ENCODE data around the gene CD79A.

CD79A gene

DNA sequence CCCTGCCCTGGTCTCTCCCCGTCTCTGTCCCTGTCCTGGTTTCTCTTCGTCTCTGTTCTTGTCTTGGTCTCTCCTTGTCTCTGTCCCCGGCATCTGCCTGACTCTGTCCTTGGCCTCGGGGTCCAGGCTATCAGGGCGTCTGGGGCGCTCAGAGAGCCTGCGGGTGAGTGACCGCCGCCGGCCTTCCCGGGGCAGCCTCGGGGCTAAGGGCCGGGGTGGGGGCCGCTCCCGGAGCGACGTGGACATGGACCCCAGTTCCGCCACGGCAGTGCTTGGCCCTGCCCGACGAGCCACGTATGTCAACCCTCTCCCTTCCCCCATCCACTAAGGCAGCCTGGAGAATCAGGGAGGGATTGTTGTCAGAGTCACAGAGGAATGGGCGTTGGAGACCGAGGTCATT lies 20.7 kb downstream of the CD79A start:
- in situ Hi-C loops (cut with HindIII; ENCODE audit: low pct_ligation_motif_present, low pct_unique_long_range_greater_than_20kb, low sequenced_read_pairs): no loop called here
- DNase-seq: no peak

DNA sequence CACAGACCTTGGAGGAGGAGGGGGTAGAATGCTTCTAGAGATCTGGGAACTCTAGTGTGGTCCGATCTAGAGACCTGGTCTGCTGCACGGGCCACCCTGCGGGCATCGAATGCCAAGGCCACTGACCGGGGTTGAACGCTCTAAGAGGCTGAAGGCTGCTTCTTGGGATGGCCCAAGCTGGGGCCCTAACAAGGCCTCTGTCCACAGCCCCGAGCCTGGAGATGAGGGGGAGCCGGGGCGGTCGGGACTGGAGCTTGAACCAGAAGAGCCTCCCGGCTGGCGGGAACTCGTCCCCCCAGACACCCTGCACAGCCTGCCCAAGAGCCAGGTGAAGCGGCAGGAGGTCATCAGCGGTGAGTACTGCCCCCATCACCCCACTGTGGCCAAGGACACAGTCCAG lies 21.2 kb downstream of the CD79A start:
- DNase-seq: no peak
- in situ Hi-C loops (cut with HindIII; ENCODE audit: low pct_ligation_motif_present, low pct_unique_long_range_greater_than_20kb, low sequenced_read_pairs): no loop called here

DNA sequence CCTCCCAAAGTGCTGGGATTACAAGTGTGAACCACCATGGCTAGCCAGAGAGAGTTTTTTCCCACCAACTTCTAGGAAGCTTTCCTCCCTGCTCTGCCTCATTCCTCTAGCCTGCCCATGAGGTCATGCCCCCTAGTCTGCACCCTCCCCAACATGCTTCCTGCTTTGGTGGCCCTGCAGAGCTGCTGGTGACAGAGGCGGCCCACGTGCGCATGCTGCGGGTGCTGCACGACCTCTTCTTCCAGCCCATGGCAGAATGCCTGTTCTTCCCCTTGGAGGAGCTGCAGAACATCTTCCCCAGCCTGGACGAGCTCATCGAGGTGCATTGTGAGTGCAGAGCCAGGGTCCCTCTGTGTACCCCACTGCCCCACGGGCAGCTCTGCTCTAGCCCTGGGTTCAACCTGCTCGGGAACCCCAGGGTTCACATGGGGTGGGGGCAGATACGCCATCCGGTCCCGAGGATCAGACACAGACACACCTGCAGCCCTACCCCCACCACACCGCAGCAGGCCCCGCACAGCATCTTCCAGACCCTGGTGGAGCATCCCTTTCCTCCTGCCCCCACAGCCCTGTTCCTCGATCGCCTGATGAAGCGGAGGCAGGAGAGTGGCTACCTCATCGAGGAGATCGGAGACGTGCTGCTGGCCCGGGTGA lies 24.8 kb downstream of the CD79A start:
- in situ Hi-C loops (cut with HindIII; ENCODE audit: low pct_ligation_motif_present, low pct_unique_long_range_greater_than_20kb, low sequenced_read_pairs): no loop called here

DNA sequence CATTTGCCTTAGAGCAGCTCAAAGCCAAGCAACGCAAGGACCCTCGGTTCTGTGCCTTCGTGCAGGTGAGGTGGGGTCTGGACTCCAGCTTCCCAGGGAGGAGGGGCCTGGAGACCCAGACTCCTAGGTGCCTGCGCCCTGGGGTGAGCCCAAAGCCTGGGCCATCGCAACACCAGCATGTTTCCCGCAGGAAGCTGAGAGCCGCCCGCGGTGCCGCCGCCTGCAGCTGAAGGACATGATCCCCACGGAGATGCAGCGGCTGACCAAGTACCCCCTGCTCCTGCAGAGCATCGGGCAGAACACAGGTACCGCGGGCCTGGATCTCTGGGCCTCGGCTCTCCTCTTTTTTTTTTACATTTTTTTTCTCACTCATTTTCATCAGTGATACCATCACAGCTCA lies 25.5 kb downstream of the CD79A start:
- DNase-seq: no peak
- in situ Hi-C loops (cut with HindIII; ENCODE audit: low pct_ligation_motif_present, low pct_unique_long_range_greater_than_20kb, low sequenced_read_pairs): no loop called here

More for the DNA sequence above, 24.8 kb downstream of the CD79A start:
- no peak for DNase-seq

DNA sequence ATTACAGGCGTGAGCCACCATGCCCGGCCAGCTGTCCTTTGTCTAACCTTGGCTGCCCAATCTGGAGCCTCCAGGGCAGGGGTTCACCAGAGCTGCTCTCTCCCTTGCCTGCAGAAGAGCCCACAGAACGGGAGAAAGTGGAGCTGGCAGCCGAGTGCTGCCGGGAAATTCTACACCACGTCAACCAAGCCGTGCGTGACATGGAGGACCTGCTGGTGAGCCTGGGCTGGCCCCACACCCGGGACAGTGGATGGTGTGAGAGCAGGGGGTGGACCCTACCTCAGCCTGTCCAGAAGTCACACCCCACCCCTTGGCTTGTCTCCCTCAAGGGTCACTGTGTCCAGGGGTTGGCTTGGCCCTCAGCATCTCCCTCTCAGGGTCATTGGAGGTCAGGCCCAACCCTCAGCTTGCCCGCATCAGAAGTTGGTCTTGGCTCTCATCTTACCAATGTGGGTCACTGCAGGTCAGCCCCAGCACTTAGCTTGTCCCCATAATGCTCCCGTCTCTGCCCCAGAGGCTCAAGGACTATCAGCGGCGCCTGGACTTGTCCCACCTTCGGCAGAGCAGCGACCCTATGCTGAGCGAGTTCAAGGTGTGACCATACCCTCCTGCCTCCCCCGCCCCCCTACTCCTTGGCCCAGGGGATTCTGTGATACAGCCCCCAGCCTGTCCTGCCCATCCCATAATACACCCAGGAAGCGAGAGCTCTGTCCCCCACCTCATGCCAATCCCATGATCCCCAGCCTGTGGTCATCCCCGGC lies 26.3 kb downstream of the CD79A start:
- no peak for DNase-seq
- in situ Hi-C loops (cut with HindIII; ENCODE audit: low pct_ligation_motif_present, low pct_unique_long_range_greater_than_20kb, low sequenced_read_pairs): no loop called here

DNA sequence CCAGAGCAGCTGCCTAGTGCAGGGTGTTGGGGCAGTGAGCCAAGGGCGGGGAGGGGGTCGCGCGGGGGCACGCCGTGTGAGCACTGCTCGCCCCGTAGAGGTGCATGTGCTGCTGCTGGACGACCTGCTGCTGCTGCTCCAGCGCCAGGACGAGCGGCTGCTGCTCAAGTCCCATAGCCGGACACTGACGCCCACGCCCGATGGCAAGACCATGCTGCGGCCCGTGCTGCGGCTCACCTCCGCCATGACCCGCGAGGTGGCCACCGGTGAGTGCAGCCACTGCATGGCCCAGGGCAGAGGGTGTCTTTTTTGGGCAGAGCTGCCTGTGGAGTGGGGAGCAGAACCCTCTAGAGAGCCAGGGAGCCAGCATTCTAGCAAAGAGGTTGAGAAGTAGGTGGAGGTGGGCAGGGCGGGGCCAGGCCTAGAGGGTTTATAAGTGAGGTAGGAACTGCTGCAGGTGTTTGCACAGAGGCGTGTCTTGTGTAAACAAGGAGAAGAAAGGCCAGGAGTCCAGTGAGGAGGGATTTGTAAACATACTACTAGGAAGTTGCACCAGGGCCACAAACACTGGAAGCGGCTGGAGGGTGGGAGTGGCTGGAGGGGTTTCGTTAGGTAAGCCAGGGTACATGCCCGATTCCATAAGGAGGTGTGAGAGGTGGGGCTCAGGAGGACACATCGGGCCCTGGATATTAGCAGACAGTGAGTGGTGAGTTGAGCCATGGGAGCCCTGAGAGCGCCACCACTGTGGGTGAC lies 27.2 kb downstream of the CD79A start:
- DNase-seq: no peak
- in situ Hi-C loops (cut with HindIII; ENCODE audit: low pct_ligation_motif_present, low pct_unique_long_range_greater_than_20kb, low sequenced_read_pairs): no loop called here

DNA sequence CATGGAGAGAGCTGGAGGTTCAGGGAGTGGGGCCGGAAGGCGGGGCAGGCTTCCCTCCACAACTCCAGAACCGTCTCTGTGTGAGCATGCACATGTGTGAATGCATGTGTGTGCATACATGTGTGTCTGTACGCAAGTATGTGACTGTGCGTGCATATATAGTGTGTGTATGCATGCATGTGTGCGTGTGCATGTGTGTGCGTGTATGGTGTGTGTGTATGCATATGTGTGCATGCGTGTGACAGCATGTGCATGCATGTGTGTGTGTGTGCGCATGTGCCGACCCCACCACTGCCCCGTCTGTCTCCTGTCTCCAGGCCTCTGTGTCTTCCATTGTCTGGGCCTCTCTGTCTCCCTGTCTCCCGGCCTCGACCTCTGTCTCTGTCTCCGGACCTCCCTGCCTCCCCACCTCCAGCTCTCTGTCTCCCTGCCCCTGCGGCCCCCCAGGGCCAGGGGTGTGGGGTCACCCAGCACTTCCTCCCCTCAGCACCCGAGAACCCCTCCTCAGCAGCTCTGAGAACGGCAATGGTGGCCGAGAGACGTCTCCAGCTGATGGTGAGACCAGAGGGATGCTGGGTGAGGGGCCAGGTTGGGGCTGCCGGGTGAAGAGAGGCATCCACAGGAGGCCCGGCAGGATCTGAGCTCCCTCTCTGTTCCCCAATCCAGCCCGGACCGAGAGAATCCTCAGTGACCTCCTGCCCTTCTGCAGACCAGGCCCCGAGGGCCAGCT lies 28.4 kb downstream of the CD79A start:
- in situ Hi-C loops (cut with HindIII; ENCODE audit: low pct_ligation_motif_present, low pct_unique_long_range_greater_than_20kb, low sequenced_read_pairs): no loop called here
- no peak for DNase-seq

DNA sequence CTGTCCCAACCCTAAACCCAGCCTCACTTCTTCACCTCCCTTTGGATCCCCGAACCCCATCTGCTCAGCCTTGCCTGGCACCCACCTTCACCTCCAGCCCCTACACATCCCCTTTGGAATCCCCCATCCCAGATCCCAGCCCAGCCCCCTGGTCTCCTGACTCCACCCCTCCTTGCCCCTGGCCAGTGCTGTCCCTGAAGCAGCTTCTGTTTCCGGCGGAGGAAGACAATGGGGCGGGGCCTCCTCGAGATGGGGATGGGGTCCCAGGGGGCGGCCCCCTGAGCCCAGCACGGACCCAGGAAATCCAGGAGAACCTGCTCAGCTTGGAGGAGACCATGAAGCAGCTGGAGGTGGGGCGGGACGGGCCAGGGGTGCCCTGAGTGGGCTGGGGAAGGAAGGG lies 29.2 kb downstream of the CD79A start:
- no peak for DNase-seq
- in situ Hi-C loops (cut with HindIII; ENCODE audit: low pct_ligation_motif_present, low pct_unique_long_range_greater_than_20kb, low sequenced_read_pairs): no loop called here

DNA sequence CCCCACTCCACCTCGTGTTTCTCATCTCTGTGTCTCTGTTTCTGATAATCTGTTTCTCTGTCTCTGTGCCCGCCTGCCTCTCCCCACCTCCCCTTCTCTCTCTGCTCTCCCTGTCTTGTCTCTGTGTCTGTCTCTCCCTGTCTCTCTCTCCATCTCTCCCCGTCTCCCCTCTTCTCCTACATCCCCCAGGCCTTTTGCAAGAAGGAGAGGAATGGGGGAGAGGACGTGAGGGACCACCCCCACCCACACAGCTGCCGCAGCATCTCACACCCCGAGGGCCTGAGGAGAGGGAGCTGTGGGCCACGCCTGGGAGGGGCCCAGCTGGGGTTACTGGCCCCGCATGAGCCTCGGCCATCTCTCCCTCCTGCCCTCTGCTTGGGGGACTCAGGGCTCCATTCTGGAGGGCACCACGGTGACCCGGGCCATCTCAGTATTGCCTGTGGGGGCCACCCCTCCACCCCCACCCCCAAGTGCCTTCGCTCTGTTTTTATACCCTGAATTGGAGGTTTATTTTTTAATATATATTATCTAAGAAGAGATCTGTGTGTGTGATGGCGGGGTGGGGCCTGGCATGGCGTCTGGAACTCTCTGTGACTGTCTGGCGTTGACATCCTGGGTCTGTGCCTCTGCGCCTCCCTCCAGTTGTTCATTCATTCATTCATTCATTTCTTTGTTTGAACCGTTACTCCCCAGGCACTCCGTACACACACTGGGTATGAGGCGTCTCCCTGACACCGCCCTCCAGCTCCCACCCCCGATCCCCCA lies 30.0 kb downstream of the CD79A start:
- DNase-seq: no peak
- in situ Hi-C loops (cut with HindIII; ENCODE audit: low pct_ligation_motif_present, low pct_unique_long_range_greater_than_20kb, low sequenced_read_pairs): no loop called here

DNA sequence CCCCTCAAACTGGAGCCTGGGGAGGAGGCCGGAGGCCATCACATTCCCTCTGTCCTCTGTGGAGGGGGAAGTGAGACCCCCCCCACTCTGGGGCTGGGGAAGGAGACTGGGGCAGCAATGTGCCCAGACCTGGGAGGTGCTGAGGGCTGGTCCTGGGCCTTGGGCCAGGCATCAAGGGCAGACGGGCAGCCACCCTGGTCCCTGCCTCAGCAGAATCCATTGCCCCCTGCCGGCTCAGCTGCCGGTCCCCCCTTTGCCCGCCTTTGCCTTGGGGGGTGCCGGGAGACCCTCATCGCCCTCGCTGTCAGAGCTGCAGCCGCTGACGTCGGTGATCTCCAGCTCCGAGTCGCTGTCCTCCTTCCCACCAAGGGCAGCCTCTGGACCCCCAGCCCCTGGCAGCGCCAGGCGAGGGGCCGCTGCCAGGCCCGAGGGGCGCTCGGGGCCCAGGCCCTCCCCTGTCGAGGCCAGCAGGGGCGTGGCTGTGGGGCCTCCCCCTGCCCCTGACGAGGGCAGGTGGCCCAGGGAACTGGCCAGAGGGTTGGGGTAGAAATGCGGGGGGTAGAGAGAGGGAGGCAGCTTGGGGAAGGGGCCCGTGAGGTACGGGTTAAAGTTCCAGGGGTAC lies 31.0 kb downstream of the CD79A start:
- no peak for DNase-seq
- in situ Hi-C loops (cut with HindIII; ENCODE audit: low pct_ligation_motif_present, low pct_unique_long_range_greater_than_20kb, low sequenced_read_pairs): no loop called here

DNA sequence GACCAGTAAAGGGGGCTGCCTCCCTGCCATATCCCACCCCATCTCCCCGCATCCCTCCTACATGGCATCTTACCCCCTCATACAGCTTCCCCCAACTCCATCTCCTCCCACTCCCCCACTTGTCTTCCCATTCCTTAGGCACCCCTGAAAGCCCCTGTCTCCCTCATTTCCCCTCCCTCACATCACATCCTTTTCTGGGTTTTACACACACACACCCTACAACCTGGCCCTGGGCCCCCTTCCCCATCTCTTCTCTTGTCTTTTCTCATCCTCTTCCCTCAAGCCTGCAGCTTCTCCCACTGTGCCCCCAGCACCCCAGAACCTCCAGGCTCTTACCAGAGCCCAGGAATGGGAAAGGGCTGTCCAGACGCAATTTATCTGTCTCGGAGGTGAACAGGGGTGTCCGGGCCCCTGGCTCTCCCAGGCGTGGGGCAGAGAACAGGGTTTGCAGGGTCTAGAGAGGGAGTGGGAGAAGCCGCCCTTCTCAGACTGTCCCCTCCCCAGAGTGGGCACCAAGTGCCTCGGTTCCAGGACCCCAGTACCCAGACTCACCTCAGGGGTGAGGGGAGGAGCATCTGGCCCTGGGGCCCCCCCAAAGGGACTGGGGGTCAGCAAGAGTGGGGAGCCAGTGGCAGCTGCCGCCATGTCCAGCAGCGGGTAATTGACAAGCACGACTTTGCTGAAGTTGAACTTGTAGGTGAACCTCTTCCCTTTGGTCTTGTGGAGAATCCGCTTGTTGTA lies 31.8 kb downstream of the CD79A start:
- in situ Hi-C loops (cut with HindIII; ENCODE audit: low pct_ligation_motif_present, low pct_unique_long_range_greater_than_20kb, low sequenced_read_pairs): no loop called here
- no peak for DNase-seq

DNA sequence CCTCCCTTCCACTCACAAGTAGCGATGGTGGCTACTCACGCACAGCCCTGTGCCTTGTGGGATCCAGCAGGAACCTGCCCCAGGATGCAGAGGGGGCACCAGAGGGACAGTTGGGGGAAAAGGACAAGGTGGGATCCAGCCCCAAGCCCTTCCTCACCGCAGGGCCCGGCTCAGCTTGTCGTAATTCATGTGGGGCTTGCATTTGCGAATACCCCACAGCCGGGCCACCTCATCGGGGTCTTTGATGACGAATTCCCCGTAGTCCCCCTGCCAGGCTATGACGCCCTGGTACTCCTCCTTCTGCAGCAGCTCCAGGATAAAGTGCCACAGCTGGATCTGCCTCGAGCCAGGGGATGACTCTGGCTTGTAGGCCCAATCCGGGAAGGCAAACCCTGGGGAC lies 32.6 kb downstream of the CD79A start:
- no peak for DNase-seq
- in situ Hi-C loops (cut with HindIII; ENCODE audit: low pct_ligation_motif_present, low pct_unique_long_range_greater_than_20kb, low sequenced_read_pairs): no loop called here

DNA sequence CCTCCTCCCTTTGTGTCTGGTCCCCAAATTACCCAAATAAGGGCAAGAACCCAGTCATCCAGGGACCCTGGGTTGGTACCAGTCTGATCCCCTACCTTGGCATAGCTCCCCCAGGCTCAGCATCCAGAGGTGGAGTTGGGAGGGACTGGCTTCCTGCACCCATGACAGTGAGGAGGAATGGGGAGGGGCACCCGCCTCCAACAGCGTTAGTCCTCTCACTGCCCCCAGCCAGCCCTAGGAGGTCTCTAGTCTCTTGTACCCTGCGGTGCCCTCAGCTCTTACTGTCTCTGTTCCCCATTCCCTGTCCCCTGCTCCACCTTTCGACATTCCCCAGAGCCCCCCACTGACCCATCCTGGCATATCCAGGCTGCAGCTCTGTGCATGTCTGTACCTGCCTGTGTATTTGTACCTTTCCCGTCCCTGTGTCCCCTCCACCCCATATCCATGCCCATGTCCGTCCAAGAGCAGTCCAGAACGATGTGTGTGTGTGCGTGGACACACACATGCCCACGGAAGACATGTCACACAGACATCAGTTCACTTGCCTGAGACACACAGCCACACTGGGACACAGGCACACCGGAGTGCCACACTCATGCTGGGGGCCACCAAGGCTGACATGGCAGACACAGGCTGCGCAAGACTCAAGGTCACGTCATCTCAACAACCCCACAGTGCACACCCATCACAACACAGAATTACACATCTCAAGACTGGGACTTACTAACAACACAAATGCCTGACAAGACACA lies 33.3 kb downstream of the CD79A start:
- DNase-seq: no peak
- in situ Hi-C loops (cut with HindIII; ENCODE audit: low pct_ligation_motif_present, low pct_unique_long_range_greater_than_20kb, low sequenced_read_pairs): no loop called here

DNA sequence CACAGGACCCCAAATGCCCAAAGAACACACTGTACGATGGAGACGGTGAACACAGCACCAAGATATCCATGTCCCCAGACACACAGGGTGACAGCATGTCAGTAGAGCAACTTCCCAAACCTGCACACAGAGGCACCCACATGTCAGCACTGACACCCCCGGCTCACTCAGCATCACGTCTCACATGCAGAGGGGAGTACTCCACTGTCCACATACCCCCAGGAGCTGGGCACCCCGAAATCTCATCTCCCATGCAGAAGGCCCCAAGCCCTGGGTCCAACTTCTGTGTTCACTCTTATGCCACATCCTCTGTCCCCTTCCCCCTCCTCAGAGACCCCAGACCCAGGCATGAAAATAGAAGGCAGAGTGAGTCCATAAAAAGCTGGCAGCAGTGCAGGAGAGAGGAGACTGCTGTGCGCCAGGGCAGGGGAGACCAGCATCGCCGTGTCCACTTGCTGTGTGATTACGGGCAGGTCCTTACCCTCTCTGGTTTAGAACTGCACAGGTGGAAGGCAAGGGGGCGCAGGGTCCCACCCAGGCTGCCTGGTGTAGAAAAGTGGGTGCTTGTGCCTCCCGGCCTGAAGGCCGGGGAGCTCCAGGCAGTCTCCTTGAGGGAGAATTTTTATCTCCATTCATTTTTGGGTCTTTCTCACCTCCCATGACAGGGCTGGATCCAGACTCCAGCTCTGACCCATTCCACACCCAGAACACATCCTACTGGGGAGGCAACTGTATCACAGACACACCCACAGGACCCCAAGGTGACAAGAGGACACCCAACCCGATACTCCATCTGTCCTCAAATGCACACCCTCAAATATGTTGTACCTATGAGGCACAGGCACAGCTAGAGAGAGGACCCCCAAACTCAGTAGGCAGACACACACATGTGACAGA lies 34.2 kb downstream of the CD79A start:
- in situ Hi-C loops (cut with HindIII; ENCODE audit: low pct_ligation_motif_present, low pct_unique_long_range_greater_than_20kb, low sequenced_read_pairs): no loop called here
- DNase-seq: no peak

DNA sequence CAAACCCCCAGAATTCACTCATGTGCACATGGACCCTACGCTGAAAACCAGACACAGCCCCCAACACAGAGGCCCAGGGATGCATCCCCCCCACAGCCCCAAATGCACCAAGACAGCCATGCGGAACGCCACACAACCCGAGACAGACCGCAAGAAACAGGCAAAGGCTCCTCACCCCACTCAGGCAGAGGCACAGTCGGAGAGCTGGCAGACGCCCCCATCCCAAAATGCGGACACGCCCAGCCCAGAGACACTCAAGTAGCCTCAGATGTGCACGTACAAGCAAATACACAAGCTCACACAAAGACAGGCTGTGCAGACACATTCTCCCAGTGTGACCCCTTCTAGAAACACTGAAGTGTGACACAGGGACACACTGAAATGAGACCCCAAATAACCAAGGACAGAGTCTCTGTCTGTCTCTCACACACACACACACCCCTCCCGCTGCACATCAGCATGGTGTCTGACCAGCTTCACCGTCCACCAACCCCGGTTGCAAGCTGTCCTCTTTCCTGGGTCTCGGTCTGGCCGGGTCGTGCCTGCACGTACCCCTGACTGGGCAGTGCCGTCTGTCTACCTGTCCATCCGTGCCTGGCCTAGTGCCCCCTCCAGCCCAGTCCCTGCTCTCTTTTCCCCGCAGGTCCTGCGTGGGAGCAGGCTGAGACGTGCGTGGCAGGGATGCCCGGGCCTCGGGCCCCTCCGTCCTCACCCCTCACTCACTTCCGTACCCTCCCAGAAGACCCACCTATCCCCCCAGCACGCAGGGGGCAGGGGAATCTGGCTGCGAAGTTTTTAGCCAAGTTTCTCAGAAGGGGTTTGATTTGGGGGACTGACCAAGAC lies 35.0 kb downstream of the CD79A start:
- in situ Hi-C loops (cut with HindIII; ENCODE audit: low pct_ligation_motif_present, low pct_unique_long_range_greater_than_20kb, low sequenced_read_pairs): no loop called here
- DNase-seq: no peak
